Right kidney (tissue), 1 donor: ENCODE results near the gene PRKCE.
"Not testable (repeated sequence)": the region's sequence is repeated elsewhere in the genome, so short reads cannot be mapped to it uniquely, and the experiment has no call there.

Experiments used
- DNase-seq: peaks from one replicate; pipeline ENCODE4 v3.0.0-alpha.2; 2016

PRKCE gene

GRCh38 chr2:45699032-45699658 lies 47.7 kb downstream of the PRKCE start:
- DNase-seq, result no peak

GRCh38 chr2:45700407-45701013 lies 49.0 kb downstream of the PRKCE start:
- DNase-seq, result no peak

- no peak for DNase-seq
Observed at GRCh38 chr2:45705233-45705632, 53.8 kb downstream of the PRKCE start.

- DNase-seq, result no peak
Observed at GRCh38 chr2:45706033-45706432, 54.6 kb downstream of the PRKCE start.

GRCh38 chr2:45707006-45707405 lies 55.5 kb downstream of the PRKCE start:
- no peak for DNase-seq

GRCh38 chr2:45707661-45708060 lies 56.2 kb downstream of the PRKCE start:
- DNase-seq, result no peak

GRCh38 chr2:45708501-45708900 lies 57.0 kb downstream of the PRKCE start:
- DNase-seq, result no peak

- DNase-seq, result no peak
Observed at GRCh38 chr2:45709137-45709536, 57.7 kb downstream of the PRKCE start.

GRCh38 chr2:45710468-45710867 lies 59.0 kb downstream of the PRKCE start:
- DNase-seq, result no peak

- no peak for DNase-seq
Observed at GRCh38 chr2:45711224-45711623, 59.7 kb downstream of the PRKCE start.

- no peak for DNase-seq
Observed at GRCh38 chr2:45712570-45712969, 61.1 kb downstream of the PRKCE start.

GRCh38 chr2:45713136-45713535 lies 61.7 kb downstream of the PRKCE start:
- no peak for DNase-seq

GRCh38 chr2:45713591-45713990 lies 62.1 kb downstream of the PRKCE start:
- no peak for DNase-seq

GRCh38 chr2:45714679-45715078 lies 63.2 kb downstream of the PRKCE start:
- no peak for DNase-seq

- no peak for DNase-seq
Observed at GRCh38 chr2:45715601-45716379, 64.3 kb downstream of the PRKCE start.

- not testable (repeated sequence) for DNase-seq
Observed at GRCh38 chr2:45716432-45716831, 65.0 kb downstream of the PRKCE start.

GRCh38 chr2:45716915-45717314 lies 65.4 kb downstream of the PRKCE start:
- no peak for DNase-seq

GRCh38 chr2:45720210-45720609 lies 68.7 kb downstream of the PRKCE start:
- DNase-seq, result no peak

GRCh38 chr2:45721150-45721549 lies 69.7 kb downstream of the PRKCE start:
- DNase-seq, result no peak

GRCh38 chr2:45722477-45722876 lies 71.0 kb downstream of the PRKCE start:
- no peak for DNase-seq

- no peak for DNase-seq
Observed at GRCh38 chr2:45723857-45724256, 72.4 kb downstream of the PRKCE start.

- DNase-seq, result no peak
Observed at GRCh38 chr2:45724335-45724734, 72.9 kb downstream of the PRKCE start.

- no peak for DNase-seq
Observed at GRCh38 chr2:45725731-45726130, 74.3 kb downstream of the PRKCE start.

- DNase-seq, result no peak
Observed at GRCh38 chr2:45726188-45726587, 74.7 kb downstream of the PRKCE start.
